NCI-H128 (cell line): ENCODE measurements around the gene RPS6KA3.
"Not testable (repeated sequence)": the region's sequence is repeated elsewhere in the genome, so short reads cannot be mapped to it uniquely, and the experiment has no call there.

Experiments
- DNase-seq: peaks from one replicate; lab custom pipeline; 2025; ENCODE audit not compliant: unreplicated experiment; lab: John Stamatoyannopoulos, UW

RPS6KA3 gene

DNA sequence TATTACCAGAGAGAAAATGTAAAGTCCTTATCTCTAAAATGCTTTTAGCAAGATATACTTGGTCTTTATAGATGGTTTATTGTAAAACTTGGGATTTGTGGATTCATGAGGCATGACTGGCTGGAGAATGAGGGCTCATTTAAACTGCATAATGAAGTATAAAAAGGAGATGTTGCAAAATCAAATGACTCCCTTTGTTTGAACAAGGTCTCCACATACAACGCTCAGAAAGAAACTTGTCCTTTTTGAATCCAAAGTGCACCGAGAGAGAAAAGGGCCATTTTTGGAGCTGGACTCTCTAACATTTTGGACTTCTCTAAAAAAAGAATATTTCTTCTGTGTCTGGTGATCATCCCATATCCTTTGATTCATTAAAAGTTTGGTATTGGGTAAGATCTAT, 117.4 kb downstream of the RPS6KA3 start:
- DNase-seq = no peak

DNA sequence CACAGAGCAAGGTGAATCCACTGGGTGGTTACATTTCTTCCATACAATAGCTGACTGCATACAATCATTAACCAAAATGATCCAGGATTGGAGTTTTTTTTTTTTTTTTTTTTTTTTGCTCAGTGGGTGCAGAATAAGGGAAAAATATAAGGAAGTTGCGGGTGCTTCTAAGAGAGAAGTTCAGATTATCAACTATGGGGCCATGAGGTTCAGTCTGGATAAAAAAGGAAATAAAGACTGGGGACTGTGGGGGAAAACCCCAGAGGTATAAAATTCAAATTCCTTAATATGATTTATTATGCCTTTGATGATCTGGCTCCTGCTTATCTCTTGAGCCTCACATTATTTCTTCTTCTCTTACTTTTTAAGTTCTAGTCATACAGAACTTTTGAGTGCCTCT, 119.1 kb downstream of the RPS6KA3 start:
- DNase-seq = no peak

DNA sequence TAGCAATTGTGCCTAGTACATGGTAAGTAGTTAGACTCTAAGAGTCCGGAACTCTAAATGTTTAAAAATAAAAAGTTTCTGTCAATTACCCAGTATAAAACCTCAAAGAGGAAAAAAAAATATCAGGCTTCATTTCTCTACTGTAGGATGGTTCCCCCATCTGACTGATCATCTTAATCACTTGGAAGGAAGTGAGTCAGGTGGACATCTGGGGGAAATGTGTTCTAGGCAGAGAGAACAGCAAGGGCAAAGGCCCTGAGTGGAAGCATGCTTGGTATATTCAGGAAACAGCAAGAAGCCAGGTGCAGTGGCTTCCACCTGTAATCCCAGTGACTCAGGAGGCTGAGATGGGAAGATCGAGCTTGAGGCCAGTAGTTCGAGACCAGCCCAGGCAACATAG, 122.2 kb downstream of the RPS6KA3 start:
- no peak for DNase-seq

DNA sequence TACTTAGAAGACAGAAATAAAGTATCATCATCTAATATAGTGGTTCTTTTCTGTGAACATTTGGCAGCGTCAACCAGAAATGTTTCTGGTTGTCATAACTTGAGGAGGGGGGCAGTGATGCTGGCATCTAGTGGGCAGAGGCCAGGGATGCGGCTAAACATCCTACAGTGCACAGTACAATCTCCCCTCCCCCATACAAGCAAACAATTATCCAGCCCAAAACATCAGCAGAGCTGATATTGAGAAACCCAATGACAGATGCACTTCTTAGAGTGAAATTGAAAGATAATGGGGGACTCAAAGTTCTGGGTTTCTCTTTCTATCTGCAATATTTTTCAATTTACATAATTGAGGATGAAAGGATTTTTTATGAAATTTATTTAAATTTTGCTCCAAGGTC, 123.1 kb downstream of the RPS6KA3 start:
- no peak for DNase-seq

DNA sequence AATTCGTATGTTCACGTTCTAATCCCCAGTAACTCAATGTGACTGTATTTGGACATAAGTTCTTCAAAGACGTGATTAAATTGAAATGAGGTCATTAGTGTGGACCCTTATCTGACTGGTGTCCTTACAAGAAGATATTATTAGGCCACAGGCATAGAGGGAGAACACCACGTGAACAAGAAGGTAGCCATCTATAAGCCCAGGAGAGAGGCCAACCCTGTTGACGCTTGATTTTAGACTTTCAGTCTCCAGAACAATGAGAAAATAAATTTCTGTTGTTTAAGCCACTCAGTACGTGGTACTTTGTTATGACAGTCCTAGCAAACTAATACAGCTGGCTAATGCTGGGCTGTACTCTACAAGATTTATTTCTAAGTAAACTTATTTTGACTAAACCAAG, 123.6 kb downstream of the RPS6KA3 start:
- DNase-seq = no peak

DNA sequence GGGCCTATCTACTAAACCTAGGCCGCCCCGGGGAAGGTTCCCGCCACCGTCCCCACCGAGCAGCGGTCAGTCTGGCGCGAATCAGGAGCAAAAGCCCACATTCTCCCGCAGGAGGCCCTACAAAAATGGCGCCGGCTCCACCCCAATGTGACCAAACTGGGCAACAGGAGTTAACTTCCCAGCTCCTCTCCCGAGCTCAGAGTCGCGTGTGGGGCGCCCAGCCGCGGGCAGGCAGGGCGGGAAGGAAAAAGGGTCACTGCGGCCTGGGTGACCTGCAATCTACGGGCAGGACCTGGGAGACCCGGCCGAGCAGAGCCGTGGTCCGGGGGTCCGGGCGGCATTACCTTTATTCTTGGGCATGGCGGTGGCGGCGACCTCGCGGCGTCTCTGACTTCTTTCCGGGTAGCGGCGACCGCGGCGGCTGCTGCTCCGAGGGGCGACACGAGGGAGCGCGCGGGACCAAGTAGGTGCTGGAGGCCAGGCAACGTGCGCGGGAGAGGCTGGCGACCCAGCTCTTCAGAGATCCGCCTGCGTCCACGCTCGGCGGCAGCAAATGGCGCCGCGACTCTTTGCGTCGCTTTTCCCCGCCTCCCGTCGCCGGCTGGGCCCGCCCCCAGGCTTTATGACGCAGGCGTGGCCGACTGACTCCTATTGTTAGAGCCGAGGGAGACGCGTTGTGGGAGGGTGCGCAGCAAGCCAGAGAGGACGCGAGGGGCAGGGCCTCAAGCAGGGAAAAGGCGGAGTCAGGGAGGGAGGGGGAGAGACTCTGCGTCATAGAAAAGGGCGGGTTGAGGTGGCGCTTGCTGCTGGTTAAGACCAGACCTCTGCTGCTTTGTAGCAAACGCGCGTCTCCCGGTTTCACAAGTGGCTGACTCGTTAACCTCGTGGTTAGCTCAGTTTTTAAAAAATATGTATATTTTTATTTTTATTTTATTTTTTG, 125.2 kb downstream of the RPS6KA3 start, which contains the start of gene EIF1AX:
Gene EIF1AX, minus strand, starts transcription at position 558 of the 940 bp plus-strand sequence. Its CDS starts 198 bp downstream, at position 360.
- peak; percentile 94 for DNase-seq

DNA sequence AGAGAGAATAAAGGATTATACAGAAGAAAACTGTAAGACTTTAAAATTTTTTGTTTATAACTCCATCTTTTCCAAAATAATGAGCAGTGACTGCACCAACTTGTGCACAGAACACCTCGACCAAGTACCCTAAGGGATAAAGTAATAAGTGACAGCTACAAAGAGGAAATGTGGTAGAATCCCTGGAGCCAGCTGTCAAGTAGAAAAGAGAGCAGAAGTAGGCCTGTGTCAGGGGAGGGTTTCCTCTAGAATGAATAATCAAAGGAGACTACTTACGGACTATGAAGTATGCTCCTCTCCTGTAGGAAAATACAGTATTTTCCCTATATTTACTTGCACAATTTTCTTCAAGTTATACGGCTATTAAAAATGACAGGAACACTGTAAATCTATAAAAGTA, 126.3 kb downstream of the RPS6KA3 start:
- DNase-seq = no peak

DNA sequence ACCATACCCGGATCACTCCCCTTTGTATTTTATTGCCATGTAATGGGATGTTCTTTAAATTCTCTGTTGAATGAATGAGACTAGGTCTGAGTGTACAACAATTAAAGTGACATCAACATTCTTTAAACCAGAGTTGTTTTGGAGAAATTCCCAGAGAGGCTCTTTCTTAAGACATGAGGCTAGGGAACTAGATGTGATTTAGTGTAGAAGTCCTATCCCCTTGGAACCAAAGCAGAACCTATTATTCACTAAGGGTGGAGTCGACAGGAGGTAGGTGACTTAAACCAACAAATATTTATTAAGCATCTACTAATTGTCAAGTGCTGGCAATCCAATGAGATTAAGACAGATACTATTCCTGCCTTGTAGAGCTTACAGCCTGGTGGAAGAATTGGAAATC, 126.7 kb downstream of the RPS6KA3 start:
- DNase-seq = no peak

DNA sequence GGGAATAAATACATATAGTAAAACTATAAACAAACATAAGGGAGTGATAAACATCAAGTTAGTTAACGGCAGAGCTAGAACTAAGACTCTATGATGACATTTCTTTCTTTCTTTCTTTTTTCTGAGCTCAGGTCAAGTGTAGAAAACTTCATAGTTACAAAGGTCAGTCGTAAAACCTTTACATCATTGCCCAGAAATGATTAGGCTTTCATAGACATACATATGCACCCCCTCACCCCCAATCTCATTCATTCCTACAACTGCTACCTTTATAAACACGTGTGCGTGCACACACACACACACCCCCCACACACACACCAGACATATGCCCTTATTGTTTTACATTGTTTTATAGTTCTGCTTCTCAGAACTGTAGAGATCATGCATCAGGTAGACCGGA, 130.8 kb downstream of the RPS6KA3 start:
- no peak for DNase-seq

DNA sequence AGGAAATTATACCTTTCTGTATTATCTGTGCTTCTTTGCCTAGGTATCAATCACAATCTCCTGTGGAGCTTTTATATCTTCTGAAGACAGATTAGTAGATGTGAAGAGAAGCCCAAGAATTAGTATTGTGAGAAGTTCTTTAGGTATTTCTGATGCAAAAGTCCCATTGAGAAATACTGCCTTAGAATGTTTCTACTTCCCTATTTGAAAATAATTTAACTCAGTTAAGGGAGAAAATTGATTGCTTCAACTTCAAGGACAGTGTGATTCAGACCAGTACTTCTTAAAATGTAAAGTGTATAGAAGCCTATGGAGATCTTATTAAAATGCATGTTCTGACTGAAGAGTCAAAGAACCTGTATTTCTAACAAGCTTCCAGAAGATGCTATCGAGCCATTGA, 134.0 kb downstream of the RPS6KA3 start:
- no peak for DNase-seq

DNA sequence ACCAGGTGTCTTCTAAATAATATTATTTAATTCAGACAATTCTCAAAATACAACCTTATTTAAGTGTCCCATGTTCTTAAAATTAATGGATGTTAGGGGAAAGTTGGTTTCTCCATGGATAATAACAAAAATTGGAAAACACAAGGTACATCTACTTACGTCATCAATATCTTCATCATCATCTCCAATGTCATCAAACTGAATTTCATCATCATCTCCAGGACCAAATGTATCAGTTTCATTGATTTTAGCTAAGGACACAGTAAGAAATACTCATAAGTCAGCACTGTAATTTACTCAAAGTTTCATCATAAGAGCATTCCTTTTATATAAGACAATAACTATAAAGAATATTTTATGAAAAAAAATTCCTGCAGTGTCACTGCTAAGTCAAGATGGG, 136.4 kb downstream of the RPS6KA3 start:
- DNase-seq = no peak

DNA sequence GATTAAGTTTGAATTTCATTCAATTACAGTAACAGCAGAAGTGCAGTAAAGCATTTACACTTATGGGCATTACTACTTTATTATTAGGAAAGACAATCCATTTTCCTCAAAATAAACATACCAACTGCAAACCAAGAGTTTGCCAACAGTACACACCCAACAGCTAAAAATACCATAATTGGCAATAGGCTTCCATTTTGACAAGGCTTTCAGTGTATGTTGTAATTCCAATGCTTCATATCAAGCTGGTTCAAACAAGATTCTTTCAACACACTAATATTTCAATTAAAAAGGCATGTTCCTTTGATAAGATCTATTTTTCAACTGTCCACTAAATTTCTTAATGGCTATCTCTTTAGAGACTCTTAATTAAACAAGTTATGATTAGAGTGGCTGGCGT, 137.2 kb downstream of the RPS6KA3 start:
- no peak for DNase-seq

DNA sequence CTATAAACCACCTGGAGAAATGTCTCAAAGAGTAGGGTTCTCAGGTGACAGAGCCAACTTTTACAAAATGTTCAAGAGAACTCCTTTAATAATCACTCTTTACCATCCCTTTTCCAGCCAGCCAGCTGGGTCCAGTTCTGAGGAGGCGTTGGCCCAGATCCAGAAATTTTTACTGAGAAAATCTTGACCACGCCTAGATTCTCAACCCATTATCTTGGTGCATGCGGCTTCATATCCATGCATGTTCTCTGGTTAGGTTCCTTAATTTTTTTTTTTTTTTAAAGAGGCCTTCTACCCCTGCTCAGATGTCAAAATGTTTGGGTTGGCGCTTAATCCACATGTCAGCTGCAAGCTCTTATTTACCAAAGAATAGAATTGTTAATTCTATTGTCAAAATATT, 138.0 kb downstream of the RPS6KA3 start:
- DNase-seq = no peak

DNA sequence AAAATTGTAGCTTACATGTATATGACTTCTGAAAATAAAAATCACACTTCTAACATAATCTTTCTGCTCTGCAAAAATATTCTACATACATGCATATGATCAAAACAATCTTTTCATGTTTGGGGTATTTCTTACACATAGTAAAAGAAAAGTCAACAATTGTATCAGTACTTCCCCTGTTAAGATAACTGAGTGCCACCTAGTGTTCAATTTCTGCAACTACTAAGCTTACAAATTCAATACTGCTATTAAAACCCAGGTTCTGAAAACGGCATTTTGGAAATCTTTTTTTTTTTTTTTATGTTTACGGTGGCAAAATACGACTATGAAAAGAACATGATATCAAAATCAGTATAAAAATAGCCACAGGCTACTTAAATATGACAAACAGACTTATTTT, 139.3 kb downstream of the RPS6KA3 start:
- not testable (repeated sequence) for DNase-seq

DNA sequence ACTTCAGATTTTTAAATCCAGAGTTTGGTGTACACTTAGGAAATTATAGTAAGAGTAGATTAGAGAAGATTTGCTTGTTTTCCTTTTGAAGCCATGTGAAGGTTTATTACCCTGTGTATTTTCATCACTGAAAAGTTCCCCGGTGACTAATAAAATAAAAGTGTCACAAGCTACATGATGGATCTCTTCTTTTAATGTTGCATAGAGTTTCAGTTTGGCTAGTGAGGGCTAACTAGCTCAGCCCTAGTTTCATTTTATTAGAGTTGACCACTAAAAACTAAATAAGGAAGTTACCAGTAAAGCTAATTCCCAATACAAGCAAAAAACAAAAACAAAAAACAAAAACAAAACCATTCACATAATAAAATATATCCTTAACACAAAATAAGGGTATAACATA, 139.9 kb downstream of the RPS6KA3 start:
- DNase-seq = not testable (repeated sequence)

DNA sequence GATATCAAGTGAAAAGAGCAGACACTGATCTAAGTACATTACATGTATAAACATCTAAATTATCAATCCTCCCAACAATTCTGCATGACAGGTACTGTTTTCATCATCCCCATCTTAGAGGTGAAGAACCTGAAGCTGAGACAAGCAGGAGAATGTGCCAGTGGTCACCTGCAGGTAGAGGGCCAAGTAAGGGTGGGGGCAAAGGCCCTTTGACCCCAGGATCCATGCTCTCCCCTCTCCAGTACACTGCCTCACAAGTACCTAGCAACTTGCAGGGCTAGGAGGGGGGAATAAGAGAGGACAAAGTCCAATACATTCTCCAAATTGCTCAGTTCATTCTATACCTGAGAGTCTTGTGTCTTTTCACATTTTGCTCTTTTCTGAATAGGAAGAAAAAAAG, 141.7 kb downstream of the RPS6KA3 start:
- DNase-seq = no peak

DNA sequence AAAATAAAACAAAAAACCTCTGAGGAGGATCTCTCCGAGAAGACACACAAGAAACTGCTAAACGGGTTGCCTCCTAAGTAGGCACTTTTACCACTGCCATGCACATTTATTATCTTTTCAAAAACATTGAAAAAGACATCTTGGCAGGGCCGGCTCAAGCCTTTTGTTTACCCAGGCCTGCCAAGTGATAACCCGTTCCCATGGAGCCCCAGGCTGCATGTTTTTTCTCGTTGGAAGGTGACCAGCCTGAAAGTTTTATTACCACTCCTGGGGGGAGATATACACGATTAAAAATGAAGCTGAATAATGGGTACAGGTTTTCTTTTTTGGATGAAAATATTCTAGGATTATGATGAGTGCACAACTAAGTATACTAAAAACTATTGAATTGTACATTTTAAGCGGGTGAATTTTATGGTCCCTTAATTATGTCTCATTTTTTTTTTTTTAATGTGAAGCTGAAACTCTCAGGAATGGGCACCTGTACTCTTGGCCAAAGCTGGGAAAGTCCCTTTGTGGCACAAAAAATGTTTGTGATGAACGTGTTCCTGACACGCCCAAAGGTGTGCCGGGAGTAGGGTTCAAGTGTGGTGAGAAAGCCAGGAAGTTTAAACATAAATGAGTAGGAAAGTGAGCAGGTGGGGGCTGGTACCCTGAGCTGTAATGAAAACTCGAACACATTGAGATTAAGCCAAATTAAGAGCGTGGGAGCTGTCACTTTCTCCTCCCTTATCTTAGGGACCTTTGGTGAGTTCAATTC, 148.5 kb downstream of the RPS6KA3 start:
- DNase-seq = no peak

DNA sequence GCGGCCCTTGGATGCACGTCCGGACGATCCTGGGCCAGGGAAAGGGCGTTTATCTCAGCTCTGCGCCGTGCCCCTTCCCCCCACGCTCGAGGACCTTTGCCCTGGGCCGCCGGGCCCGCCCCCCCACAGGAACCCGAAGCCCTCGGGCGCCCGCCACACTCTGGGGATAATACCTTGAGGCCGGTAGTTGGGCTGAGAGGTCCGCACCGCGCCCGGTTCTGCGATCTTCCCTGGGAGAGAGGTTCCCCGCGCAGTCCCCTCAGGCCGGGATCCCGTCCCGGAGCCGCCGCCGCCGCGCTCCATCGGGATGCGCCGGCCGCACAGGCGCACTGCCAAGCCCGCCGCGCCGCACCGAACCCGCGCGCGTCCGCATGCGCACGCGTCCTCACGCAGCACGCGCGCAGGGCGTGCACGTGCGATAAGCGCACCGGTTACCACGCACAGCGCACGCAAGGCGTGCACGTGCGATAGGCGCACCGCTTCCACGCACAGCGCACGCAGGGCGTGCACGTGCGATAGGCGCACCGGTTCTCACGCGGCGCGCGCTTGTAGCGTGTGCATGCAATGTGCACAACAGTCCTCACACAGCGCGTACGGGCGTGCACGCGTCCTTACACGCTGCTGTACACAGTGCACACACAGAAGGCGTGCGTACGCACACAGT, 150.0 kb downstream of the RPS6KA3 start, which contains the start of gene MAP7D2:
Gene MAP7D2, minus strand, starts transcription at position 331 of the 664 bp plus-strand sequence. Its CDS starts 28 bp downstream, at position 303.
- DNase-seq = no peak

DNA sequence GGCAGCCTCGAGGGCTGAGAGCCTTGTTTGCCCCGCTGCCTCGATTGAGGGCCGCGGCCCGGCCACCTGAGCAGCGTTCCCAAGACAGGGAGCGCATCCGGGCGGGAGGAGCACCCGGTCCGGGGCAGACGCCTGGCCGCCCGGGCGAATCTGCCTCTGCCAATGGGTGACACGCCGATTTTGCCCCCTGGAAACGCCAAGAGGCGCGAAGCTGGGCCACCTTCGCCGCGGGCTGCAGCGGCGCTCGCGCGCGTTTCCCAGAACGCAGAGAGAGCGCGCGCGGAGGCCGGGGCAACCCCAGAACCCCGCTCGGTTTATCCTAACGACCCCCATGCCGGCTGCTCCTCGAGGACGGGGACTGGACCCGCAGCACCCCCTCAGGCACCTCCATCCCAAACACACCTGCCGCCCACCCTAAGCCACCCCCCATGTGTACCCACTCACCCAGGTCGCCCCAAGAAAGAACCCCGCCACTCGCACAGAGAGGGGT, 150.6 kb downstream of the RPS6KA3 start:
- no peak for DNase-seq

DNA sequence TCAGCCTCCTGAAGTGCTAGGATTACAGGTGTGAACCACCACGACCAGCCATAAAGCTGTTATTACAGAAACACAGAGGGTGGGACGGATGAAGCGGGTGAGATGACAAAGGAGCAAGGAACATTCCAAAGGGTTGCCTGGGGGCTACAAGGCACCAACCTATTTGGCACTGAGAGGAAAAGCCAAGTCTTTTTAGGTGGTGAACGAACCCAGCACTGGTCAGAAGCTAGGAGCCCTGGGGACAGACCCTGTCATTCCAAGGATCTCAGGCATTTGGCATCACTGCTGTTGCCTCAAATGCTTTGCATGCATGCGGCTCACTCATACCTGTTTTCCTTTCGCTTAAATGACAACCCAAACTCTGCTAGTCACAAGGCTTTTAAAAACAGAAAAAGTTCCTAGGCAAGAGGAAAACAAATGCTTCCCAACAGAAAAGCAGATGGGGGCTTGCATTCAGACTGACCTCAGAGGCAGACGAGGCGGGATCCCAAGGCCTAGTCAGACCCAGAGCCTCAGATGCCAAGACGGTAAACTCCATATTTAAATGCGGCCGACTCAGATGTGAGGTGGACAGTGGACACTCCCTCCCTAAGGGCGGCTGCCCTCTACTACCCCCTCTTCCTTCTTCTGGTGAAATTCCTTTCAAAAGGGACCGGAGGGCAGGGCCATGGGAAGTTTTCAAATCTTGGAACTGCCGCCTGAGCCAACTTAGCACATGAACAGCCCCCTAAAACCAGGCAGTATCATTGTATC, 154.5 kb downstream of the RPS6KA3 start:
- DNase-seq = no peak

DNA sequence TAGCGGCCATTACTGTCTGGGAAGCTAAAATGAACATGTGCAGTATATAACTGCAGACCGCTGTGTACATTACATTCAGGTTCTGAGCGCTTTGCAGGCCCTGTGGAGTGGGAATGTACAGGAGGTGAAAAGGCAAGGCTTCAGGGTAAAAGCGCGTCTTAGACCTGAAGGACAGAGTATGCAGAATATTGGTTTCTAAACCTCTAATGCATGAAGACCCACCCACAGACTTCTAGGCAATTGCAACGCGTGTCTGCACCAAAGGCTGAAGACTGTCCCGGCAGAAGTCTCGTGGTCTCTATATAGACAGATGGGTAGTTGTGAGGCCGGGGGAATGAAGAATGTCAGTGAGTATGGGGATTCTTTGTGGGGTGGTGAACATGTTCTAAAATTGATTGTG, 155.4 kb downstream of the RPS6KA3 start:
- no peak for DNase-seq
